ES-I3 (cell line): Measurements from ENCODE around the gene GEMIN2.
"Not testable (repeated sequence)": the region's sequence is repeated elsewhere in the genome, so short reads cannot be mapped to it uniquely, and the experiment has no call there.

Experiments
- H3K36me3 ChIP-seq: 2 replicates; pipeline ENCODE4 v1.6.1; 2013; ENCODE audit warnings: mild to moderate bottlenecking, low read length, control low read depth, moderate library complexity; ENCODE audit not compliant: insufficient read depth
- H3K4me1 ChIP-seq: 2 replicates; pipeline ENCODE4 v1.6.1; 2013; ENCODE audit warnings: mild to moderate bottlenecking, control low read depth, low read length; ENCODE audit not compliant: insufficient read depth
- H3K9ac ChIP-seq: 2 replicates; pipeline ENCODE4 v1.6.1; 2013; ENCODE audit warnings: low read depth, mild to moderate bottlenecking, low read length, moderate library complexity
- H3K9me3 ChIP-seq: 2 replicates; pipeline ENCODE4 v1.6.1; 2013; ENCODE audit warnings: mild to moderate bottlenecking, low read length, moderate library complexity; ENCODE audit not compliant: control insufficient read depth, insufficient read depth

GEMIN2 gene

GRCh38 chr14:39177168-39177545 lies 63.0 kb downstream of the GEMIN2 start:
- H3K9me3 ChIP-seq = no peaks in the 10 kb centered on the region
- no peaks in the 10 kb centered on the region for H3K4me1 ChIP-seq
- H3K9ac ChIP-seq = no peak overlapping the region
- peaks cover 46% of the 10 kb centered on the region for H3K36me3 ChIP-seq

- Histone ChIP-seq H3K9ac (no peak overlapping the region), H3K4me1 (no peaks in the 10 kb centered on the region), H3K36me3 (peaks cover 51% of the 10 kb centered on the region), H3K9me3 (no peaks in the 10 kb centered on the region)
These were observed 64.9 kb downstream of the GEMIN2 start for GRCh38 chr14:39179042-39179441.

- no peaks in the 10 kb centered on the region for H3K4me1 ChIP-seq
- H3K9me3 ChIP-seq = no peaks in the 10 kb centered on the region
- no peak overlapping the region for H3K9ac ChIP-seq
- peaks cover 53% of the 10 kb centered on the region for H3K36me3 ChIP-seq
These were observed 66.4 kb downstream of the GEMIN2 start for GRCh38 chr14:39180553-39180952.

- H3K9me3 ChIP-seq = no peaks in the 10 kb centered on the region
- H3K36me3 ChIP-seq = peaks cover 53% of the 10 kb centered on the region
- H3K9ac ChIP-seq = no peak overlapping the region
- H3K4me1 ChIP-seq = no peaks in the 10 kb centered on the region
These were observed 67.0 kb downstream of the GEMIN2 start for GRCh38 chr14:39181026-39181692.

- H3K9ac ChIP-seq = no peak overlapping the region
- H3K9me3 ChIP-seq = no peaks in the 10 kb centered on the region
- peaks cover 48% of the 10 kb centered on the region for H3K36me3 ChIP-seq
- H3K4me1 ChIP-seq = 0 out of 2 replicates have a peak, but pooled peaks cover under 1% of the 10 kb centered on the region
These were observed 67.5 kb downstream of the GEMIN2 start for GRCh38 chr14:39181693-39182047.

GRCh38 chr14:39182770-39183684 lies 68.9 kb downstream of the GEMIN2 start:
- Histone ChIP-seq H3K9me3 (no peaks in the 10 kb centered on the region), H3K36me3 (peaks cover 37% of the 10 kb centered on the region), H3K9ac (no peak overlapping the region), H3K4me1 (peaks cover 12% of the 10 kb centered on the region)

GRCh38 chr14:39183685-39184003 lies 69.5 kb downstream of the GEMIN2 start:
- Histone ChIP-seq H3K4me1 (peaks cover 16% of the 10 kb centered on the region), H3K36me3 (peaks cover 31% of the 10 kb centered on the region)
- H3K9me3 ChIP-seq, H3K9ac ChIP-seq: not testable (repeated sequence)

GRCh38 chr14:39184628-39185255 lies 70.6 kb downstream of the GEMIN2 start:
- Histone ChIP-seq H3K9me3 (no peaks in the 10 kb centered on the region), H3K36me3 (peaks cover 23% of the 10 kb centered on the region), H3K4me1 (peaks cover 16% of the 10 kb centered on the region), H3K9ac (no peak overlapping the region)

- Histone ChIP-seq H3K9me3 (no peaks in the 10 kb centered on the region), H3K36me3 (peaks cover 20% of the 10 kb centered on the region), H3K9ac (no peak overlapping the region), H3K4me1 (peaks cover 16% of the 10 kb centered on the region)
These were observed 71.3 kb downstream of the GEMIN2 start for GRCh38 chr14:39185256-39186049.
